Right lobe of liver (tissue), 4 donors: ENCODE results near the gene OLIG1.

Experiments used
- POLR2A ChIP-seq: fragments of 450-650 bp; IDR thresholded peaks from one replicate; pipeline ENCODE4 v1.6.1; 2017; ENCODE audit warnings: antibody characterized with exemption, mild to moderate bottlenecking
- TF ChIP-seq, protein P1 (sequence below), 4 donors: fragments of 200-600 bp in 3 of 4; fragments of 450-650 bp in 1 of 4; IDR thresholded peaks; one replicate each; pipeline versions ENCODE4 v1.5.1 to v1.8.0; 2016 to 2022; ENCODE audit warnings: antibody characterized with exemption in 4 of 4, mild to moderate bottlenecking in 2 of 4
- donor health status: DM: no; HTN: no; CAD: no.
- donor health status: DM: no; HTN: no; CAD: no.
- donor health status: DM: no; HTN: yes; CAD: no.

DNA sequence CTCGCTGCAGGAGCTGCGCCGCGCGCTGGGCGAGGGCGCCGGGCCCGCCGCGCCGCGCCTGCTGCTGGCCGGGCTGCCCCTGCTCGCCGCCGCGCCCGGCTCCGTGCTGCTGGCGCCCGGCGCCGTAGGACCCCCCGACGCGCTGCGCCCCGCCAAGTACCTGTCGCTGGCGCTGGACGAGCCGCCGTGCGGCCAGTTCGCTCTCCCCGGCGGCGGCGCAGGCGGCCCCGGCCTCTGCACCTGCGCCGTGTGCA, 730 bp downstream of the OLIG1 start:
- TF ChIP-seq, protein P1, sequence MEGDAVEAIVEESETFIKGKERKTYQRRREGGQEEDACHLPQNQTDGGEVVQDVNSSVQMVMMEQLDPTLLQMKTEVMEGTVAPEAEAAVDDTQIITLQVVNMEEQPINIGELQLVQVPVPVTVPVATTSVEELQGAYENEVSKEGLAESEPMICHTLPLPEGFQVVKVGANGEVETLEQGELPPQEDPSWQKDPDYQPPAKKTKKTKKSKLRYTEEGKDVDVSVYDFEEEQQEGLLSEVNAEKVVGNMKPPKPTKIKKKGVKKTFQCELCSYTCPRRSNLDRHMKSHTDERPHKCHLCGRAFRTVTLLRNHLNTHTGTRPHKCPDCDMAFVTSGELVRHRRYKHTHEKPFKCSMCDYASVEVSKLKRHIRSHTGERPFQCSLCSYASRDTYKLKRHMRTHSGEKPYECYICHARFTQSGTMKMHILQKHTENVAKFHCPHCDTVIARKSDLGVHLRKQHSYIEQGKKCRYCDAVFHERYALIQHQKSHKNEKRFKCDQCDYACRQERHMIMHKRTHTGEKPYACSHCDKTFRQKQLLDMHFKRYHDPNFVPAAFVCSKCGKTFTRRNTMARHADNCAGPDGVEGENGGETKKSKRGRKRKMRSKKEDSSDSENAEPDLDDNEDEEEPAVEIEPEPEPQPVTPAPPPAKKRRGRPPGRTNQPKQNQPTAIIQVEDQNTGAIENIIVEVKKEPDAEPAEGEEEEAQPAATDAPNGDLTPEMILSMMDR (IDR thresholded peaks at IDR 0.05) = no peak
- no peak for TF ChIP-seq POLR2A
